Activated T-cell treated with anti-CD3 and anti-CD28 coated beads for 4 hours (primary cell): ENCODE measurements around the gene PLEKHH1.
"Not testable (repeated sequence)": the region's sequence is repeated elsewhere in the genome, so short reads cannot be mapped to it uniquely, and the experiment has no call there.

ENCODE experiments used
- DNase-seq: peaks from one replicate; pipeline ENCODE4 v3.0.0-alpha.2; 2020

PLEKHH1 gene

GRCh38 chr14:67536087-67536486 lies 3.0 kb downstream of the PLEKHH1 start:
- no peak for DNase-seq

DNA sequence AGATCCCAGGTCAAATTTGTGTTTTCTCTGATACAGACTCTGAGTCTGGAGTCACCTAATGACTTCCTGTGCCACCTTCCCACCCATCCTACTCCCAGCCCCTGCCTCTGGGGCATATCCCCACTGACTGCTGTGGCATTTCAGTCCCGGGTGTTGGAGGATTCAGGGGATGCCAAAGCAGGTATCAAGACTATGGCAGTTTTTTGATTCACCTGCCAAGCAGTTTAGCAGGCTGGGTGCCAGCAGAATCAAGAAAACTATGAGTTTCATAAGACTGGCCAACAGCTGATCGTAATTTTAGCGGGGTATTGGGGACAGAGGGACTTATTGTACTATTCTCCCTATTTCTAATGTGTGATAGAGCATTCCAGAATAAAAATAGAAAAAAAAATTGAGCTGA lies 4.6 kb downstream of the PLEKHH1 start:
- DNase-seq: no peak

DNA sequence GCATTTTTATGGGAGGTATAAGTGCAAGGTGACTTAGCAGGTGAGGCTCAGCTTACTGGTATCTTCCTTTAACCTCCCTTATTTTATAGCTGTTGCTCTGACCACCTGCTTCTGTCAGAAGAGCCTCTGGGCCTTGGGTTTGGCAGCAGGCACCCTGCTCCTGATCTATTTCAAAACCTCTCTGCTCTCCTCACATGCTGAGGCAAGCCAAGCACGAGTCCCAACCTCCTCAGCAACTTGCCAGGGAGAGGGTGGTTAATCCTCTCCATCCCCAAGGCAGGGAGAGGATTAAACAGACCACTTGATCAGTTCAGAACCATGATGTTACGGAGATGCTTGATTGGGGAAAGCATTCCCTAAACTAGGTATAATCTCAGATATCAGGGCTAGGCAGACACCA lies 5.4 kb downstream of the PLEKHH1 start:
- no peak for DNase-seq

DNA sequence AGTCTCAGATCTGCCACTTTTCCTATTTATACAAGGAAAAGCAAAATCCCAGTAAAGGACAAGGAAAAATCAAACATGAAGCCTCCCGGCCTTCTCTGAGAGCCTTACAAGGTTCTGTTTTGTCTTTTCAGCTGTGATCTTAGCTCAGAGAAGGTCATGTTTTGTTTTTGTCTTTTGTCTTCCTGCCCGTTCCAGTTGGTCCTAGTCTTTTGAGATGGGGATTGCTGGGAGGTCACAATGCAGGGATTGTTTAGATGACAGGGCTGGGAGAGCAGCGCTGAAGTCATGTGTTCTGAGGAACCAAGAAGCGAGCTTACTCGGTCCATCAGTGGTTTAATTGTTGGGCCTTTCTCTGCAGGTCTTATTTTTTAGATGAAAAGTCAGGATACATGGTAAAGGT lies 6.0 kb downstream of the PLEKHH1 start:
- DNase-seq: no peak

DNA sequence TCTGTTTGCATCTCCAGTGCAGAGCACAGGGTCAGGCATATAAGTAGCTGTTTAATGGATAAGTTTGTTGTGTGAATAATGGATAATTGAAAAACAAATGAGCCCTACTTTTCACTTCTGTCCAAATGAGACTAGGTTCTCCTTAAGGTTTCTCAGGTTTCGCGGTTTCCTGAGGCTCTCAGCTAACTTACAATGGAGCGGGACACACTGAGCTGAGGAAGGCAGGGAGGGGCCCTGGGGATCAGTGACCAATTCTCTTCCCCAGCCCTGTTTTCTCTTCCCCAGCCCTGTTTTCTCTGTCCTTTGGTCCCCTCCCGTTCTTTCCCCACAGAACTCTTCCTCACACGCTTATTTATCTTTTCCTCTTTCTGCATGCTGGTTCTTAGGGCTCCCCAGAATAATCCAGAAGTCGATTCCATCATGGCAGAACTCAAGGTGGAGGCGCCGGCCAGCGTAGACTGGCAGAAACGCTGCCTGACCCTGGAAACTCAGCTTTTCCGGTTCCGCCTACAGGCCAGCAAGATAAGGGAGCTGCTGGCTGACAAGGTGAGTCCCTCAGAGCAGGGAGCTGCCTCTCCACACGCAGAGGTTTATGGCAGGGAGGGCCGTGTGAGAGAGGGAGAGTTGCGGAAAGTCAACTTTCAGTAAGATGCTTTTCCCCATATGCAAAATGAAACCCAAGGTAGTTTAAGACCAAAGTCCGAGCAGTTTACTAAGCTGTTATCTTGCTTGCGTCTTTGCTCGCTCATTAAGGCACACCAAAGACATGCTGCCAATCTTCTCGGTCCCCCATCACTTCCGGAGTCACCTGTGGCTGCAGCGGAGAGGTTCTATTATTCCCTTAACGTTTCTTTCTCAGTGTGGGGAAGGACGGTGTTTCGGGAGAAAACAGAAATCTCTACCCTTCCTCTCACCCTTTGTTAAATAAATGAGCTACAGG lies 8.6 kb downstream of the PLEKHH1 start:
- DNase-seq: no peak

DNA sequence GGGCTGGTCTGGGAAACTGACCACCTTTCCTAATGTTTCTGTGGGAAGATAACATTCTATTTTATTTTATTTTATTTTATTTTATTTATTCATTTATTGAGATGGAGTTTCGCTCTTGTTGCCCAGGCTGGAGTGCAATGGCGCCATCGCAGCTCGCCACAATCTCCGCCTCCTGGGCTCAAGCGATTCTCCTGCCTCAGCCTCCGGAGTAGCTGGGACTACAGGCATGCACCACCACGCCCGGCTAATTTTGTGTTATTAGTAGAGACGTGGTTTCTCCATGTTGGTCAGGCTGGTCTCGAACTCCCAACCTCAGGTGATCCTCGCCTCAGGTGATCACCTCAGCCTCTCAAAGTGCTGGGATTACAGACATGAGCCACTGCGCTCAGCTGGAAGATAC lies 9.5 kb downstream of the PLEKHH1 start:
- not testable (repeated sequence) for DNase-seq

DNA sequence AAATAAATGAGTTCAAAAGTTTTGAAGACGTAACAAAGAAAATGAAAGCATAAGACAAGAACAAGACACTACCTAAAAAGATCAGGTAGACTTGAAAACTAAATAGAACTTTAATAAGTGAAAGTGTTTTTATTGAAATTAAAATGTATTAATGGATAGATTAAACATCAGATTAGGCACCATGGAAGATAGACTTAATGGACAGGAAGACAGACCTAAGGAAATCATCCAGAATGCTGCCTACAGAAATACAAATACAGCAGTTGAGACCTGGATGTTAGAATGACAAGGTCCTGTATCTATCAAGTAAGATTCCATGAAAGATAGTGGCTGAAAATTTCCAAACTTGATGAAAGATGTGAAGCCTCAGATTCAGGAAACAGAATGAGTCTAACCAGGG lies 11.5 kb downstream of the PLEKHH1 start:
- no peak for DNase-seq

- DNase-seq: no peak
Measured at GRCh38 chr14:67547224-67547780, 14.2 kb downstream of the PLEKHH1 start.

GRCh38 chr14:67549734-67550133 lies 16.6 kb downstream of the PLEKHH1 start:
- no peak for DNase-seq

DNA sequence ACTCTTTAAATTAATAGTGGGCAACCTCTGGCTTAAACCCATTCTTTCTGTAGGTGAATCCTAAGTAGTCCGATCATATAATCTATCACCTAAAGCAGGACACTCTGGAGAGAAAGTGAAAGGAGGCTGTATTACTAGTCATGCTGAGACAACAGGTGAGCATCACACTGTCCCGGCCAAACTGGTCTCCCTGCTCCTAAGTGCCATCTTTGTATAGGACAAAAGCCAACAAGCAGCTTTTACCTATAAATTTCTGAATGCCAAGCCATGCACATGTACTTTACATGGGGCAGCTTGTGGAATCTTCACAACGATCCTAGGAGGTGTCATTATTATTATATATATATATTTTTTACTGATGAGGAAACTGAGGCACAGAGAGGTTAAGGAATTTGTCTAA lies 18.0 kb downstream of the PLEKHH1 start:
- no peak for DNase-seq

- DNase-seq: no peak
Measured at GRCh38 chr14:67551940-67552339, 18.9 kb downstream of the PLEKHH1 start.

DNA sequence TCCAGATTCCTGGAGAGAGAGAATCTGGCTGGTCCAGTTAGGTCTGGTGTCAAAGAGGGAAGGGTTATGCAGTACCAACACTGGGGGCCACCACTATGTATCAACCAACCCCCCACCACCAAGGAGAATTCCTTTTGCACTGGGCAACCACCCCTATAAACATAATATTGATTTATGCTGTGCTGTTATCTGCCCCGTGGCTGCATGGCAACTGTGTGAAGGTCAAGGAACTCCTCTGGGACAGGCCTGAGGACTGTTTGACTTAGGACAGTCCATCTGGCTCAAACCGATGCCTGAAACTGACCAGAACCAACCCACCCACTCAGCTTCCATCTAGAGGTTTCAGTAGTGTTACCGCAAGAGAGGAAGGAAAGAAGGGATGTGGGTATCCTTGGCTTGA lies 20.5 kb downstream of the PLEKHH1 start:
- no peak for DNase-seq

DNA sequence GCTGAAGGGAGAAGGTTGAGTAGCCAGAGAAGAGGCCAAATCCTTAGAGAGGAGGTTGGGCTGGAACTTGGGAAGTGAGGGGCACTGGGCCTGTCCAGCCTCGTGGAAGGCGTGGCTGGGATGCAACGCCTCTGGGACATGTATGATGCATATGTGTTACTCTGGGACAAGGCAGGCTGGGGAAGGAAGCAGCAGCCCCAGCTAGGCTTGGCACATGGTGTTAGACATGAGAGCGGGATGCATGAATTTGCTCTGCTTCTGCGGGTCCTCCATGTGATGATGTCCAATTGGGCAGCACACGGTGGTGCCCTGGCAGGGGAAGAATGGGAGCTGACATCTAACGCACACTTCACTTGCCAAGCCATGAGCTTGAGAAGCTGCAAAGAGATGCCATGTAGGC lies 21.3 kb downstream of the PLEKHH1 start:
- DNase-seq: no peak

GRCh38 chr14:67555518-67556090 lies 22.5 kb downstream of the PLEKHH1 start:
- no peak for DNase-seq

- no peak for DNase-seq
Measured at GRCh38 chr14:67556671-67557070, 23.6 kb downstream of the PLEKHH1 start.

DNA sequence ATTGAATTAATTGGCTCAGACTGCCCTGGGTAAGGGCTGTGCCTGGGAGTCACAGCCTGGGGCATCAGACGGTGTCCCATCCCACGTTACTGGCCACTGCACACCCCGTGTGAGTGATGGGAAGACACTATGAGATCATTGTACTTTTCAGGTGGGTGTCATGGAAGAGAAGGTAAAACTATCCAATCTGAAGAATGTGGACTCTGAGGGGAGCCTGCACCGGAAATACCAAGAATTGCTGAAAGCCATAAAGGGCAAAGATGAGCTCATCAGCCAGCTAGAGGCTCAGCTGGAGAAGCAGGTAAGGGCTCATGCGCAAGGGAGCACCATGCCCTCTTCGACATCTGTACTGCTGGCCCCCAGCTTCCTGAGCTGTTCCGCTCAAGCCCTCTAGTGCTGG lies 24.0 kb downstream of the PLEKHH1 start:
- DNase-seq: no peak

- DNase-seq: no peak
Measured at GRCh38 chr14:67557656-67558055, 24.6 kb downstream of the PLEKHH1 start.

- DNase-seq: no peak
Measured at GRCh38 chr14:67559639-67560038, 26.5 kb downstream of the PLEKHH1 start.

- no peak for DNase-seq
Measured at GRCh38 chr14:67562025-67562775, 29.1 kb downstream of the PLEKHH1 start.

- no peak for DNase-seq
Measured at GRCh38 chr14:67562776-67563150, 29.7 kb downstream of the PLEKHH1 start.

- no peak for DNase-seq
Measured at GRCh38 chr14:67564236-67564635, 31.1 kb downstream of the PLEKHH1 start.

DNA sequence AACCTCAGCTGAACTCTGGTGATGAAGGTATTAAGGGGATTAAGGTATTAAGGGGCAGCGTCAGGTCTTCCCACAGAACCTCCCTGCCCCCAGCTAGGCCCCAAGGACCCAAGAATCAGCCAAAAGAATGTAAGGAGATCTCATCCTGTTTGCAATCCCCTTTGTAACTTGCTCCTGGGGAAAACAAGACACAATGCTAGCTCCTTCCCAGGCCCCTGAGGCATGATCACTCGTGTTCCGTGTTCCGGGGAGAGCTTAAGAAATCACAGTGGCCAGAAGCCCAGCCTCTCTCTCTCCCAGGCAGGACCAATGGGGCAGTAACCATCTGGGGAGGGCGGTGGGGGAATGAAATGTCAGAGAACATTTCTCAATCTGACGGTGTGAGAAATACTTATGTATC lies 33.8 kb downstream of the PLEKHH1 start:
- DNase-seq: no peak

DNA sequence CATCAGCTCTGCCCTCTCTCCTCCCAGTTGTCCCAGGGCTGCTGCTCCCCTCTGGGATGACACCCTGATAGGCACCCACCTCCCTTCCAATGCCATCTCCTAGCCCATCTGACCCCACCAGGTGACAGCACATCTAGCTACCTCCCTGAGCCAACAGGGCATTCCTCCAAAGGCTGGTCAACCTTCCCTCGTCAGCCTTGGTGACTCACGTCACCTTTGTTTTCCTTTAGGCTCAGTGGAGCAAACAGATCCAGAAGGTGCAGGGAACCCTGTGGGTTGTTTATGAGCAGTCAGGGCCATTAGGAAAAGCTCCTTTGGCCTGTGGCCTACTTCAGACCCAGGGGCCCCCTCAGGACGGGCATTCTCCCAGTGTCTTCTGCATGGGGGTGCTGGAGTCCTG lies 34.6 kb downstream of the PLEKHH1 start:
- DNase-seq: no peak
